HG02870 (cell line): Measurements from ENCODE around the gene TMA7B.
"Not testable (repeated sequence)": the region's sequence is repeated elsewhere in the genome, so short reads cannot be mapped to it uniquely, and the experiment has no call there.

ENCODE experiments used
- ATAC-seq: cut with Tn5 transposase; IDR thresholded peaks from one replicate; pipeline ENCODE4 v1.9.1; 2021; ENCODE audit warnings: mild to moderate bottlenecking, moderate library complexity; ENCODE audit not compliant: unreplicated experiment

TMA7B gene

DNA sequence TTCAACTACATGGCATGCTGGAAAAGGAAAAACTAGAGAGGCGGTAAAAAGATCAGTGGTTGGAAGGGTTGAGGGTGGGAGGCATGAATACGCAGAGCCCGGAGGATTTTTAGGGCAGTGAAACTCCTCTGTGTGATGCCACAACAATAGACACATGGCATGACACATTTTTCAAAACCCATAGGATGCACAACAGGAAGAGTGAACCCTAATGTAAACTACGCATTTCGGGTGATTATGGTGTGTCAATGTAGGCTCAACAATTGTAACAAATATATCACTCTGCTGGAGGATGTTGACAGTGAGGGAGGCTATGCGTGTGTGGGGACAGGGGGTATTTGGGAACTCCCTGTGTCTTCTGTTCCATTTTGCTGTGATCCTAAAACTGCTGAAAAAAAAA, 18.9 kb downstream of the TMA7B start:
- no peak for ATAC-seq

DNA sequence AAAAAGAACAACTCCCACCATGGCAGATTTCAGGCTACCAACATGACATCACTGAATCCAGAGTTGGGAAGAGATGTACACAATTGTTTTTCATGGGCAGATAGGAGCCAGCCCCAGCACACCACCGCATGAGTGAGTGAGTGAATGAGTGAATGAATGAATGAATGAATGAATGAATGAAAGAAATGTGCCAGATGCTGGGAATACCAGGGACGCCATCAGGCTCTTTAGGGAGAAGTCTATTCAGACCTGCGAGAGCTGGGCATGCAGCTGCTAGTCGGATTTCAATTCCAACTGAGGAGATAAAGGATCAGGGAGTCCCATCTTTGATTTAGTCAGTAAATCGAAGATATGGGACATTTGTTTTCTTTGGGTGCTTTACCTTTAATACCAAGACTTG, 19.3 kb downstream of the TMA7B start:
- no peak for ATAC-seq

DNA sequence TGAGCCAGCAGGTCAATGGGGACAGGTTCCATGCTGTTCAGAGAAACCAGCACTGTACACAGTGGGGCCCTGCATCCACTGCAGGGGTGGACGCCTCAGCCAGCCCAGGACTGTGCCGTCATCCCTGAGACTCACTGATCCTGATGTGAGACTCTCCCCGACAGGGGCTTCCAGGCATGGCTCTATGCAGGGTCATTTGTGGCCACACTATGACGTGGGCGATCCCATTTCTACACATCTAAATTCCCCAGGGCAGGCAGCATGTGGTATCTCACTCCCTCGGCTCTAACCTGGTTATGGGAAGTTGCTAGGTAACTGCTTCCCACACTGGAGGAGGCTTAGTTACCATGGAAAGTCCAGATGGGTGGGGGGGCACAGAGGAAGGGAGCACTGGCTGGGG, 20.4 kb downstream of the TMA7B start:
- no peak for ATAC-seq

DNA sequence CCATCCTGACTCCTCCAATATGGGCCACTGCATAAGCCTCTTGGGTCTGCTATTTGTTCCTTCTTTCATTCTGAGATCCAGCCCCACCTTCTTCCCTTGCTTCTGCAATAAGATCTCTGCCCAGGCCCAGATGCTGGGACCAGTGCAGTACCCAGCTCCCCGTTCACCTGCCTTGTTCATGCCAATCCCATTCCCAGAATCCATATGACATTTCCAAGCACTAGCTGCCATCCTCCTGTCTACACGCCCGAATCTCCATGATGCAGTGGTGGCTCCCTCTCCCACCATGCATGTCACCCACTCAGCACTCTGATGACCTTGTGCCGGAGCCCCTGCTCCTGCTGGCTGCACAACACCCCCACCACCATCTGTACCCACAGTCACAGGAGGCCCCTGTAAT, 23.1 kb downstream of the TMA7B start:
- ATAC-seq: no peak

DNA sequence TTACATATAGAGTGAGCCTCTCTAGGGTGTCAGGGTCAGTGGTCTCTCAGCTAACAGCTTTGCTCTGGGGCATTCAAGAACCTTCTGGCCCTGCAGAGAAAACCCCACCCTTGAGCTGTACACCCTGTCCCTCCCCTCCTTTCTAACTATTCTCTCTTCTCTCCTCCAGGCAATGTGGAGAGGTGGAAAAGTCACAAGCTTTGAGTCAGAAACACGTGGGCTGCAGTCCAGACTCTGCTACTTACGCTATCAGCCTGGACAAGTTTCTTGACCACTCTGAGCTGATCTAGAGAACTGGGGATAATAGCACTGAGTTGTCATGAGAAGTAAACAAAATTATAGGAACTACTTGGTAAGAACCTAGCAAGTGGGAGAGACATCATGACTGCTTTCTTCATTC, 23.8 kb downstream of the TMA7B start:
- ATAC-seq: no peak

DNA sequence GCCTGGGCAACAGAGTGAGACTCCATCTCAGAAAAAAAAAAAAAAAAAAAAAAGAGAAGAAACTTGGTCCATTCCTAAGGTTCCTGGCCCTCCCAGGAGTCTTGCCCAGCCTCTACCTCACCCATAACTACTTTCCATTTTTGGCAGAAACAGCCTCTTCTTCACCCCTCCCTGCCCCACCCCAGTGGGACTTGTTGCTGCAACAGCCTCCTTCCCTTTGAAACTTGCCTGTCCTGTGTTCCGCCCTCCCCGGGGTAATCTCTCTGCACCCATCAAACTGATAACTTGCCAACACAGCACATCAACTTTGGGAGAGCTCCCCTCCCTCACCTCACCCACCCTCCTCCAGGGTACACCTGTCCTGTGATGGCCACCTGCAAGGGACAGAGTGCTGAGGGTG, 24.5 kb downstream of the TMA7B start:
- no peak for ATAC-seq

DNA sequence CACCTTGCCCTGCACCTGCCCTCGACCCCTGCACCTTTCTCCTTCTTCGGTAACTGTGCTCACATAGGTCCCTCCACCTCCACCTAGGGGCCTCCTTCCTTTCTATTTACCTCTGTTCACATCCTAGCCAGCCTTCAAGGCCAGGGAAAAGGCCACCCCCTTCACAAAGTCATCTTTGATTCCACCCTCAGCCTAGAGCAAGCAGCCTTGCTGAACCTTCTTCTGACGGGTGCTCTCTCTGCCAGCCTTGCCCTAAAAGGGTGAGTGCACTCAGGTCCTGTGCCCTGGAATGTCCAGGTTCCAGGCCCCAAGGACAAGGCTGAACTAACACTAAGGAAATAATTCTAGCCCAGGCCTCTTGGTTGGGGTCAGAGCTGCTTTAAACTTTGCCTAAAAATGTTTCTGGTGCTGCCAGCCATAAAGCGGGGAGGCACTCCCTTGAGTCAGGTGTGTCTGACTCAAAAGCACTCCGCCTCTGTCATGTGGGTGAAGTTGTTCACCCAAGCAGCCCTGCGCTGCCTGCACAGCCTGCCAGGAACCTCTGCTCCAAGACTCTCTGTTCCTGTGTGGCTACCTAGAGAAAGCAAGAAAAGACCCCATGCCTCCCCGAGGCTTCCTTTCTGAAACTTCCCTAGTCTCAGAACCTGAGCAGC, 25.3 kb downstream of the TMA7B start:
- no peak for ATAC-seq

DNA sequence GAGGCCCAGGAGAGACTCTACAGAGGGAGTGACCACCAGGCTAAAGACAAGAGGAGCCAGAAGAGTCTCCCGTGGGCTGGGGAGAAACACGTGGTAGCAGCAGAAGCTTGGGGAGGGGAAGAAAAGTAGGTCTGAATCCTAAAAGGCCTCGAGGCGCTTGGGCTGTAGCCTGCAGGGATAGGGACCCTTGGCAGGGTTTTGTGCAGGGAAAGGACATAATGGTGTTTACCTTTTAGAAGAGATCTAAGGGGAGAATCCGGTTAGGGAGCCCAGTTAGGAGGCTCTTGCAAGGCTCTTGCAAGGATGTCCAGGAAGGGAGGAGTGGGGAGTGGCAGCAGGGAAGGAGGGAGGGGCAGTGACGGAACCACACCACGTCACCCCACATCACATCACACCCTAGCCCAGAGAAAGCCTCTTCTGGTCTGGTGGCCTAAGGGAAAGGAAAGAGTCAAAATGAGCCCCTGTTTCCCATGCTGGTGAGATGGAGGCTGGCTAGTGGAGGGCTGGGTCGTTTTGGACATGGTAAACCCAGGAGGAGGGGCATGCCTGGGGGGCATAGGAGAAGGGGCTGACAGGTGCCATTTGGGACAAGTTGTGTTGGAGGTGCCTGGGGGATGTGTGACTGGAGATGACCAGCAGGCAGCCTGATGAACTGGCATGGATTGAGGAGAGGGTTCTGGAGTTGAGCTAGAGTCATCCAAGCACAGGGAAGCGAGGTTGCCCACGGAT, 28.4 kb downstream of the TMA7B start:
- ATAC-seq: no peak

DNA sequence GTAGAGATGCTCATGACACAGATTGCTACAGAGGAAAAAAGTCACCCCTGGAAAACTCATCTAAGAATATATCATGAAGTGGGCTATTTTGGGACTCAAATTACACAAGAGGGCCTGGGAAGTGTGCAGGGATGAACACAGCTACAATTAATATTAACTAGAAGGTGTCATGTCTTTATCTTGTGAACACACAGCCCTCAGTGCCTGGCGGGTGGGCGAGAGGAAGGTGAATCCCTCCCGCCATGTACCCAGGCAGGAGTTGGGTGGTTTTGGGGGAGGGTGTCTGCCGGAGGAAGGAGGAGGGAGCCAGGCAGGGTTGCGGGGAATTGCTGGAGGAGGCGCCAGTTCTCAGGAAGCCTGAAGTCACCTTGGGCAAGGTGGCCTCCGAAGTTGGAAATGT, 29.4 kb downstream of the TMA7B start:
- ATAC-seq: no peak

DNA sequence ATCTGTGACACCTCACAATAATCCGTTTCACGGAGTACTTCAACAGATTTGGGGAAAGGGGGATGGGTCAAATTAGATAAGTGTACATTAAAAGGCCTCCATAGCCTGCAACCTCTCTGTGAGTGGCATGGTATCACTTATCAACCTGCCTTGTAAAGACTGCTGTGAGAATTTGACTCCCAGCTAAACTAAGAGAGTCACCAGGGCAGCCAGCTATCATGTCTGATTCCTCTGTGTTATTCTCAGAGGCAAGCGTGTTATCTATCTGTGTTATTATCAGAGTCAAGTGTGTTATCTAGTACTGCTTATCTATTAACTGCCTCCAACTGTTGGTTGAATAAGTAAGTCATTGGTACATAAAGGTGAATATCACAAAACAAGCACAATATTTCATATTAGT, 30.5 kb downstream of the TMA7B start:
- ATAC-seq: no peak

DNA sequence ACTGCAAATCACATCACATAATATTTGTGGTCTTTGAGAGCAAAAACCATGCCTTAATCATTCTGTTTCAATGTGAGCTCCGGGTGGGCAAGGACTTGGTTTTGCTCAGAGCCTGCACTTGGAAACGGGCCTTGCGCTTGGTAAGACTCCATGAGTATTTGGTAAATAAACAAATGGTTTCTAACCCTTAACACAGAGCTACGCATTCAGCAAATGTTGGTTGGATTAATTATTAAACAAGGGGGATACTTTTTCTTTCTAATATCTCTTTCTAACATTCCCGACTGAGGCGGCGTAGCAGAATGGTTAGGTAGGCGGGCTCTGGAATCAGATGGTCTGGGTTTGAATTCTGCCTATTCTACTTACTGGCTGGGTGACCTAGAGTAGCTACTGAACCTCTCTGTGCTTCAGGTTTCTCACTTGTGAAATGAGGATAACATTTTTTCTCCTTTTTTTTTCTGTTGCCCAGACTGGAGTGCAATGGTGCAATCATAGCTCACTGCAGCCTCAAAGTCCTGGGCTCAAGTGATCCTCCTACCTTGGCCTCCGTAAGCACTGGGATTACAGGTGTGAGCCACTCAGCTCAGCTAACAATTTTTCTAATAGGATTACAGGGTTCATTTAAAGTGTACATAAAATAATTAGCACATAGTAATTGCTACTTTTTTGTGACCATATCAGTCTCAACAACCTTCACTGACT, 31.1 kb downstream of the TMA7B start:
- ATAC-seq: no peak

DNA sequence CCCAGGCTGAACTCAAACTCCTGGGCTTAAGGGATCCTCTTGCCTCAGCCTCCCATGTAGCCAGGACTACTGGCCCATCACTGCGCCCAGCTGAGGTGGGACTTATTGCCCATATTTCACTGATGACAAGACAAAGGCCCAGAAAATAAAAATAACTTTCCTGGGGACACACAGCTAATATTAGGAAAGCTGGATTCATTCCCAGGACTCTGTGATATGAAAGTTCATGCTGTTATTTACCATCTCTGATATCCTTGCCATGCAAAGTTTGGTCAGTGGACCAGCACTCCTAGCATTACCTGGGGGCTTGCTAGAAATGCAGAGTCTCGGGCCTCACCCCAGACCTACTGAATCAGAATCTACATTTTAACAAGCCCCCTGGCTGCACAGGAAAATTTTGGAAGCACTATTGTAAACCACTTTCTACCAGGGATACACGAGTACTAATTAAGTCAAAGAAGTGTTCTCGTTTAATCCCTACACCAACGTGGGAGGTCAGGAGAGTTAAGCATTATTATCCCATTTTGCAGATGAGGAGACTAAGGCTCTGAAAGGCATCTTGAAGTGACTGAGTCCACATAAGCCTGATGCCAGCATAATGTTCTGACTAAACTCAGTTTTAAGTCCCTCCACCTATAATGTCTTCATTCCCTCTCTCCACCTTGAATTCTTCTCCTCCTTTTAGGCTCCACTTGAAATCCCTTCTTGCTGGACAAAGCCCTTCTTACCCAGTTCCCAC, 32.1 kb downstream of the TMA7B start:
- ATAC-seq: no peak

DNA sequence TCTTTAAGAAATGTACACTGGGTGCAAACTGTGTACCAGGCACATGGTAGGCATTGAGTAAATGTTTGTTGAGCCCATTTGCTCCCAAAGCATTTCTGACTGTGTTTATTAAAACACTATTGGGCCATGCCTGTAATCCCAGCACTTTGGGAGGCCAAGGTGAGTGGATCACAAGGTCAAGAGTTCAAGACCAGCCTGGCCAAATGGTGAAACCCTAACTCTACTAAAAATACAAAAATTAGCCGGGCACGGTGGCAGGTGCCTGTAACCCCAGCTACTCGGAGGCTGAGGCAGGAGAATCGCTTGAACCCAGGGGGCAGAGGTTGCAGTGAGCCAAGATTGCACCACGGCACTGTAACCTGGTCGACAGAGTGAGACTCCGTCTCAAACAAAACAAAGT, 32.7 kb downstream of the TMA7B start:
- ATAC-seq: not testable (repeated sequence)

DNA sequence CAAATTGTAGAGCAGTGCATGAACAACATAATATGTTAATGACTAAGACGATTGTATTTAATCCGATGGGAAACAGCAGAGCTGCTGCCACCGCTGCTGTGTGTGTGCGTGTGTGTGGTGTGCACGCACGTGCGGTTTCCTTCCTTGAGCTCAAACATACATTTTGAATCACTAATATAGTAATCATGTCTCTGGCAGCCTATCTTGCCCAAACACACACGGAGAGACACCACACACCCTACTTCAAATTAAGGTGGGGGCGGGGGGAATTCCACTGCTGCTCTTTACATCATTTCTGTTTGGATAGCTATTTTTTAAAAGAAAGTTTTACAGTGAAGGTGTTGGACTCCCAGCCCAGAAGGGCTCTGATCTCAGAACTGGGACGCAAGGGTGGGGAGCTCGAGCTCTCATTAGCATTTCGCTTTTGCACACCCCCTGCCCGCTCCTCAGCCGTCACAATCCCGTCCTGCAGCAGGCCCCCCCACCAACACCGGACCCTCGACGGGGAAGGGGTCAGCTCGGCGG, 33.9 kb downstream of the TMA7B start:
- no peak for ATAC-seq

DNA sequence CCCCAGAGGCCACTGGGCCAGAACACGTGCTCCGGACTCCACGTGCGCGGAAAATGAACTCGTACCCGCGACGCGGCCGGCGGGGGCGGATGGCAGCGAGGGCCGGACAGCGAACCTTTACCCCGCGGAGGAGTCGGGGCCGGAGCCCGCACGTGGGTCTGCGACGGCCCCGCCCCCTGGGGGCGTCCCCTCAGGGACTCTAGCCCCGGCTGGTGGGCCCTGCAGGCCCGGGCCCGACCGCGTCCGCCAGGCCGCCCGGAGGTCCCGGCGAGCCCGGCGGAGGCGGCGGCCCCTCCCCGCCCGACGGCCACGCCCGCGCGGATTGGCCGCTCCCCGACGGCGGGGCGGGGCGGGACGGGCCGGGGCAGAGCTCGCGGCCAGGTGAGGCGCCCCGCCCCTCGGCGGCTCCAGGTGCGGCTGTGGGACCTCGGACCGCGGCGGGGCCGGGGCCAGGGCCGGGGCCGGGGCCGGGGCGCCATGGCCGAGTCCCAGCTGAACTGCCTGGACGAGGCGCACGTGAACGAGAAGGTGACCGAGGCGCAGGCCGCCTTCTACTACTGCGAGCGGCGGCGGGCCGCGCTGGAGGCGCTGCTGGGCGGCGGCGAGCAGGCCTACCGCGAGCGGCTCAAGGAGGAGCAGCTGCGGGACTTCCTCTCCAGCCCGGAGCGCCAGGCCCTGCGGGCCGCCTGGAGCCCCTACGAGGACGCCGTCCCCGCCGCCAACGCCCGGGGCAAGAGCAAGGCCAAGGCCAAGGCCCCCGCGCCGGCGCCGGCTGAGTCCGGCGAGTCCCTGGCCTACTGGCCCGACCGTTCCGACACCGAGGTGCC, 34.6 kb downstream of the TMA7B start, which contains the start of gene FAM83F:
FAM83F (plus strand) TSS at position 389 of the 827 bp plus-strand sequence; CDS start at position 478, 89 bp downstream.
- ATAC-seq: no peak

DNA sequence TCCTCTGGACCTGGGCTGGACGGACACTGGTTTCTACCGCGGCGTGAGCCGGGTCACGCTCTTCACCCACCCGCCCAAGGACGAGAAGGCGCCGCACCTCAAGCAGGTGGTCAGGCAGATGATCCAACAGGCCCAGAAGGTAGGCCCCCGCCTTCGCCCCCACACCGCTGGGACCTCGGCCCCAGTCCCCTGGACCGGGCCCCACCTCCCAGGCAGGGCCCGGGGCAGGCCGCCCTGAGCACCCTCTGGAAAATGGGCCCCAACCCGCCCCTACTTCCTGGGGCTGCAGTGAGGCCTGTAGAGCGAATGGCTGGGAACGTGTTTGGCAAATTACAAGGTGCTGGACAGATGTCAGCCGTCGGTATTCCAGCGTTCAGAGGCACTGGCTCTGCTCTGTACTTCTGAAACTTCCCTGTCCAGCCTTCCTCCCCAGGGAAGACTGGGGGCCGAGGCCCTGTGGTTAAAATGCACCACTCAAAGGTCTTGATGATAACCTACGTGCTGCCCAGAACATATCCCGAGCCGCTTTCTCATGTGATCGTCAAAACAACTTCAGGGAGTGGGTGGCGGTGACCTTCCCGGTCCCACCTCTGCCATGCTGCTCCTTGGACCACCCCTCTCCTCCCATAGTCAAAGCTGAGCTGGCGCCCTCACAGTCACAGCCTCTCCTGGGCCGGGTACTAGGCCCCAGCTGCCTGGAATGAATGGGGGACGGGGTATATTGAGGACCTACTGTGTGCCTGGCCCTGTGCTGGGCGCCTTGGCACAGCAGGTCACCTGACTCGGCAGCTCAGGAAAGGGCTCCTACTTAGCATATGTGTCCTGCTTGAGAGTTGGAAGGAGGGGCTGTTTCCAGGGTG, 35.4 kb downstream of the TMA7B start:
- no peak for ATAC-seq

DNA sequence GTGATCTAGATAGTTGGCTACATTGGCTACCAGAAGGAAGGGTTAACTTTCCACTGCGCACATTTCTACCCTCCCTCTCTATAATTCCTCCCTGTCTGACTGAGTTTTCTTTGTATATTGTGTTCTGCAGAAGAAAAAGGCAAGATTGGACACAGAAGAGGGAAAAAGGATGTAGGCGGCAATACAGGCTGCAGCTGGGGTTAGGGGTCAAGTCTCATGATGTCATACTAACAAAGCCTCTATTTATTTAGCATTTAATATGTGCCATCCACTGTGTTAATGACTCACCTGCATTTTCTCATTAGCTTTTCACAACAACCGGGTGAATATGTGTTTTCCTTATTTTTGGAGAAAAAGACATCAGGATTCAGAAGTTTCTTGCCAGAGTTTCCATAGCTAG, 36.5 kb downstream of the TMA7B start:
- no peak for ATAC-seq

DNA sequence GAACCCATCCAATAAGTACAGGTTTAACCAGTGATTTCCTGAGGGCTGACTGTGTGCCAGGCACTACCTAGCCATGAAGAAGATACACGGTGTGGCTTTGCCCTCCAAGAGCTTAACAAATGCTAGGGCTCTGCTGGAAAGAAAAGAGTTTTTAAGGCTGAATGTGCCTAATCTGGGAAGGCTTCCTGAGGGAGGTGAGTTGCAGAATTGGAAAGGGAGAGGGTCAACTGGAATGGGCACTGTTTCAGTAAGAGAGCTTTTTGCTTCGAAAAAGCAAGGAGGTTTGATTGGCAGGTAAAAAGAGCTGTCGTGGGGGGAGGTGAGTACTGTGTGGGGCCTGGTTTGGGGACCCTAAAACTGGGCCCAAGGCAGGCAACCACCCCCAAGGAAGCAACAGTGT, 37.2 kb downstream of the TMA7B start:
- no peak for ATAC-seq
